Skin of body (tissue), 2 donors: ENCODE data around the gene DLGAP5. TPM values are rescaled to one million over a fixed set of nuclear protein-coding genes. Genes with fewer than 3 reads are reported as not detected.
A peak's percentile ranks its signal among the peaks of the same experiment; 100 is the strongest.

Experiments
- DNase-seq: peaks from one replicate; lab custom pipeline; 2025; lab: John Stamatoyannopoulos, UW
- total RNA-seq: library from RNA; depleted of rRNA; stranded (reverse); fragments of >200 nt; gene quantifications from one replicate; pipeline ENCODE4 v1.2.3, GENCODE V29; 2014

The DLGAP5 gene
- total RNA-seq, 1 donor from 2014 or later: 13.7 TPM

GRCh38 chr14:55188686-55189295 is 2.6 kb downstream of the DLGAP5 start:
- no peak for DNase-seq

GRCh38 chr14:55180434-55180833 is 11.0 kb downstream of the DLGAP5 start:
- DNase-seq: no peak

- no peak for DNase-seq
Measured at GRCh38 chr14:55180006-55180405, 11.4 kb downstream of the DLGAP5 start.

GRCh38 chr14:55170526-55170925 is 20.9 kb downstream of the DLGAP5 start:
- DNase-seq: no peak

- no peak for DNase-seq
Measured at GRCh38 chr14:55160989-55161388, 30.4 kb downstream of the DLGAP5 start.

- DNase-seq: no peak
Measured at GRCh38 chr14:55158412-55158811, 33.0 kb downstream of the DLGAP5 start.

GRCh38 chr14:55157080-55157479 is 34.3 kb downstream of the DLGAP5 start:
- DNase-seq: no peak

GRCh38 chr14:55153951-55154350 is 37.4 kb downstream of the DLGAP5 start:
- DNase-seq: no peak

- no peak for DNase-seq
Measured at GRCh38 chr14:55152052-55152753, 39.2 kb downstream of the DLGAP5 start.

- no peak for DNase-seq
Measured at GRCh38 chr14:55151601-55152000, 39.8 kb downstream of the DLGAP5 start.

- no peak for DNase-seq
Measured at GRCh38 chr14:55146425-55146824, 45.0 kb downstream of the DLGAP5 start.

GRCh38 chr14:55142466-55142865 is 48.9 kb downstream of the DLGAP5 start:
- DNase-seq: no peak

GRCh38 chr14:55141825-55142224 is 49.6 kb downstream of the DLGAP5 start:
- DNase-seq: no peak

- DNase-seq: no peak
Measured at GRCh38 chr14:55139696-55140509, 51.5 kb downstream of the DLGAP5 start.

- DNase-seq: no peak
Measured at GRCh38 chr14:55139141-55139540, 52.2 kb downstream of the DLGAP5 start.

- no peak for DNase-seq
Measured at GRCh38 chr14:55138091-55138490, 53.3 kb downstream of the DLGAP5 start.

- peak; percentile 69 for DNase-seq
Measured at GRCh38 chr14:55136885-55137786, 54.2 kb downstream of the DLGAP5 start.

GRCh38 chr14:55136241-55136640 is 55.1 kb downstream of the DLGAP5 start:
- peak; percentile 20 for DNase-seq

GRCh38 chr14:55133416-55133815 is 58.0 kb downstream of the DLGAP5 start:
- peak; percentile 51 for DNase-seq

- DNase-seq: no peak
Measured at GRCh38 chr14:55131370-55132137, 59.8 kb downstream of the DLGAP5 start.

GRCh38 chr14:55130196-55130550 is 61.2 kb downstream of the DLGAP5 start:
- no peak for DNase-seq
